NCI-H1417 treated with DMSO at 0.1 percent for 48 hours (cell line): ENCODE results near the gene GFRA3.
A peak's percentile ranks its signal among the peaks of the same experiment; 100 is the strongest.

Experiments
- DNase-seq: peaks from one replicate; lab custom pipeline; 2025; lab: John Stamatoyannopoulos, UW

Gene GFRA3

DNA sequence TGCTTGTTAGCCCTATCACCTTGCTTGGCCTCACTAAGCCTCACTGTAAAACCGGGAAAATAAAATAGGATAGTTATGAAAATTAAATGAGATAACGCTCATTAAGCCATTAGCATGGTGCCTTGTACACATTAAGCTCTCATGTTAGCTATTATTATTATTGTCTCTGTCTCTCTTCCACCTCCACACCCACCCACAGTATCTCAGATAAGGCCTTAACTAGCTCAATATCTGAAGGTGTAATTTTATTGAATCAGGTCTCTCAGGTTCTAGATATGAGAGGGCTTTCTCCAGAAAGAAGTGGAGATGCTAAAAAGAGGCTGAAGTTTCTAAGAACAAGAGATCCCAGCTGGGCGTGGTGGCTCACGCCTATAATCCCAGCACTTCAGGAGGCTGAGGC lies 27.6 kb downstream of the GFRA3 start:
- no peak for DNase-seq

DNA sequence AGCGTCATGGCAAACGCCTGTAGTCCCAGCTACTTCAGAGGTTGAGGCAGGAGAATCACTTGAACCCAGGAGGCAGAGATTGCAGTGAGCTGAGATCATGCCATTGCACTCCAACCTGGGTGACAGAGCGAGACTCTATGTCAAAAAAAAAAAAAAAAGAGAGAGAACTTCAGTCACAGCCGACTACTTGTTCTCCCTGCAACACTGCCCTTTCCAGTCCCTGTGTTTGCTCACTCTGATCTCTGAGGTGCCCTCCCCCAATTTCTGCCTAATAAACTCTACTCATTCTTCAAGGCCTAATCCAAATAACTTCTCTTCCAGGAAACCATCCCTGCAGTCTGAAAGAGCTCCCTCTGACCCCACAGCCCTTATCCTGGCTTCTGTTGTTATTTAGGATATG lies 28.1 kb downstream of the GFRA3 start:
- no peak for DNase-seq

DNA sequence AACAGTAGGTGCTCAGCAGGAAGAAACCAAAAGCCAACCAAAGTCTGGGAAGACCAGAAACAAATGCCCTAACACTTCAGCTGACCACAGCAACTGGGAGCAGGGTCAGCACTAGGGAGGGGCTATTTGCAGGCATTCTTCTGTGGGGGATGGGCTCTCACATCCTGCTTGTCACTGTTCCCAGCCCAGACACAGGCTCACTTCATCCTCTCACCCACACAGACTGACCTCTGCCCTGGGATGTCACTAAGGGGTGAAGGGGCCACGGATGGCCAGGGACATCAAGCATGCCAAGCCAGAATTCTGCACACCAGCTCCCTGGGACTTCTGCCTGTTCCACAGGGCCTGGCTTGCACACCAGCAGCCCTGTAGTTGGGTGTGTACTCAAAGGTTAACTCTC lies 28.7 kb downstream of the GFRA3 start:
- no peak for DNase-seq

- DNase-seq = no peak
Measured at GRCh38 chr5:138243794-138244193, 30.6 kb downstream of the GFRA3 start.

DNA sequence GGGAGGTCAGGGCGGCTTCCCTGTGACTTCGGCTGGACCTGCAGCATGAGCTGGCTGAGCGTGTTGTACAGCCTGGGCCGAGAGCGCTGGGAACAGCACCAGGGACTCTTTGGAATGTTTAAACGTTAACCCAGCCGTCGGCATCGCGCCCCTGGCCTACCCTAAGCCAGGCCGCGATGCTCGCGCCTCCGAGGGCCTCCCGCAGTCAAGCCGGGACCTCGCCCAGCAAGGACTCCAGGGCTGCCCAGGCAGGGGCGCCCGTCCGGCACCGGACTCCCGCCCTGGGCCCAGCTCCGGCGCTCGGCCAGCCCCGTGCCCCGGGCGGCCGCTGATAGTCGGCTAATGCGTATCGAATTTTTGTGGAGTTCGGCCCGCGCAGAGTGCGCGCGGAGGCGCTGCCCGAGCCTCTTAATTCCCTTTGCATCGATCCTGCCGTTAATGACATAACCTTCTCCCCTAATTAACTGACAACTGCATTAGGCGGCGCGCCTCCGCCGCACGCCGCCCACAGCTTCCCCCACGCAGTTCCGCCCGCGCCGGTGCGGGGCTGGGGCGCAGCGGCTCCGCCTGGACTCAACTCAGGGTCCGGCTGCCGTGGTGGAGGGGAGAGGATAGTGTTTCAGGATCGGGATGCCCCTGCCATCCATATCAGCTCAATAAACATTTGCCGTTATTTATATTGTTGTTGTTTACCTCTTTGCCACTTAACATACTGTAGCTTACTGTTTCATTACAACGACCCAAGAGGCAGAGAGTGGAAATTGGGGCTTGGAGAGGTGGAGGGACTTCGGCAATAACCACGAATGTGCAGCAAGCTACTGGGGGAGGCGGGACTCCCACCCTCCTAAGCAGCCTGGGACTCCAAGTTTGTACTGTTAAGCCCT lies 32.5 kb downstream of the GFRA3 start:
- no peak for DNase-seq

- no peak for DNase-seq
Measured at GRCh38 chr5:138240650-138241385, 33.6 kb downstream of the GFRA3 start.

DNA sequence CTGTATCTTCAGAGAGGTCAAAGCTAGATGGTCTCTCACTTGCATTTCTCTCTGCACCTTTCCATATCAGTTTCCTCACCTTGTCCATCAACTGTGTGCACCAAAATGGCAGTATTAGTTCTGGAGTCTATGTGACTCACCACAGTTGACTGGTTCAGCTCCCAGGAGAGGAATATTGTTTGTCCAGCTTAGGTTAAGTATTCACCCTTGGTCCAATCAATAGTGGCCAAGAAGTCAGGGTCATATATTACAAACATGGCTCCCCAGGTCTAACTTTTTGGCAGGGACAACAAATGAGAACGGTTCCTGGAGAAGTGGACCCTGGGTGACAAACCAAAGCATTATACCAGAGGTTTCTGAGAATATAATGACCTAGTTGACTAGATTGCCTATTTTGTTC lies 36.4 kb downstream of the GFRA3 start:
- DNase-seq = no peak

DNA sequence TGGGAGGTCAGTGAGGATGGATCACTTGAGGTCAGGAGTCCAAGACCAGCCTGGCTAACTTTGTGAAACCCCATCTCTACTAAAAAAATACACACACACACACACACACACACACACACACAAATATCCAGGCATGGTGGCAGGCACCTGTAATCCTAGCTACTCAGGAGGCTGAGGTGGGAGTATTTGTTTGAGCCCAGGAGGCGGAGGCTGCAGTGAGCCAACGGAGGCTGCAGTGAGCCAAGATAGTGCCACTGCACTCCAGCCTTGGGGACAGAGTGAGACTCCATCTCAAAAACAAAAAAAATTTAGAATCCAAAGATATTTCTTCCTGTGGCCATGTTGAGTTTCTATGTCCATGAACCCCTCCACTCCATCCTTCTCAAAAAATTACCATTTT lies 39.8 kb downstream of the GFRA3 start:
- no peak for DNase-seq

GRCh38 chr5:138233280-138233679 lies 41.1 kb downstream of the GFRA3 start:
- DNase-seq = no peak

- no peak for DNase-seq
Measured at GRCh38 chr5:138230981-138231589, 43.3 kb downstream of the GFRA3 start.

GRCh38 chr5:138230261-138230660 lies 44.2 kb downstream of the GFRA3 start:
- DNase-seq = no peak

DNA sequence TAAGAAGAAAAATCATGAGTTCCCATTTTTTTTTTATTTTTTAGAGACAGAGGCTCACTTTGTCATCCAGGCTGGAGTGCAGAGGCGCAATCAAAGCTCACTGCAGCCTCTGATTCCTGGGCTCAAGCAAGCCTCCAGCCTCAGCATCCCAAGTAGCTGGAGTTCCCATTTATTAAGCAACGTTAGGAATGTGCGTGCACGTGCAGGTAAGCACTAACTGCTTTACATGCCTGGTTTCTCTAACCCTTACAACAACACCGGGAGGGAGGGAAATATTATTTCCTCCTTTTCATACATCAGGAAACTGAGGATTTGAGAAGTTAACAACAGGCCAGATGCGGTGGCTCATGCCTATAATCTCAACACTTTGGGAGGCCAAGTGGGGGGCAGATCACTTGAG lies 45.0 kb downstream of the GFRA3 start:
- no peak for DNase-seq

DNA sequence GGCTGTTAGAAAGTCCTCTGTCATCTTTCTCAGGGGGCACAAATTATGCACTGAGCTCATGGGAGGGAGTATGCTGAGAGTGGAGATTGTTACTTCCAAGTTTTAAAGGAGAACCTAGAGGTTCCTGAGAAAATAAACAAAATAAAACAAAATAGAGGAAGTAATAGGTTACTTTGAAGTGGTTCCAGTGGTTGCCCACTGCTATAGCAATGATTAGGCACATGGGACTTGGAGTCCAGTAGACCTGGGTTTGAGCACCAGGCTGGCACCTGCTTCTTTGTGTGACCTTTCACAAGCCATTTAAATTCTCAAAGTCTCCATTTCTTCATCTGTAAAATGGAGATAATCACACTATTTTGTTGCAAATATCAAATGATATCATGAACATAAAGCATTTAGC lies 47.5 kb downstream of the GFRA3 start:
- DNase-seq = no peak

- no peak for DNase-seq
Measured at GRCh38 chr5:138224712-138225111, 49.7 kb downstream of the GFRA3 start.

- no peak for DNase-seq
Measured at GRCh38 chr5:138223532-138223931, 50.9 kb downstream of the GFRA3 start.

GRCh38 chr5:138216799-138217198 lies 57.6 kb downstream of the GFRA3 start:
- no peak for DNase-seq

- DNase-seq = peak; percentile 92
Measured at GRCh38 chr5:138213161-138214029, 61.0 kb downstream of the GFRA3 start, which contains the start of gene CDC23. TSS of gene CDC23 (minus strand) at chr5:138213323. CDS start at chr5:138213312, 11 bp downstream.

GRCh38 chr5:138212828-138213160 lies 61.6 kb downstream of the GFRA3 start:
- no peak for DNase-seq

- no peak for DNase-seq
Measured at GRCh38 chr5:138210985-138211384, 63.4 kb downstream of the GFRA3 start.
